ENCODE results near the gene ARL16. TPM values are rescaled to one million over a fixed set of nuclear protein-coding genes. Genes with fewer than 3 reads are reported as not detected.

Gene ARL16
- total RNA-seq, 1 experiment from 2014 or later: 46.7 TPM

DNA sequence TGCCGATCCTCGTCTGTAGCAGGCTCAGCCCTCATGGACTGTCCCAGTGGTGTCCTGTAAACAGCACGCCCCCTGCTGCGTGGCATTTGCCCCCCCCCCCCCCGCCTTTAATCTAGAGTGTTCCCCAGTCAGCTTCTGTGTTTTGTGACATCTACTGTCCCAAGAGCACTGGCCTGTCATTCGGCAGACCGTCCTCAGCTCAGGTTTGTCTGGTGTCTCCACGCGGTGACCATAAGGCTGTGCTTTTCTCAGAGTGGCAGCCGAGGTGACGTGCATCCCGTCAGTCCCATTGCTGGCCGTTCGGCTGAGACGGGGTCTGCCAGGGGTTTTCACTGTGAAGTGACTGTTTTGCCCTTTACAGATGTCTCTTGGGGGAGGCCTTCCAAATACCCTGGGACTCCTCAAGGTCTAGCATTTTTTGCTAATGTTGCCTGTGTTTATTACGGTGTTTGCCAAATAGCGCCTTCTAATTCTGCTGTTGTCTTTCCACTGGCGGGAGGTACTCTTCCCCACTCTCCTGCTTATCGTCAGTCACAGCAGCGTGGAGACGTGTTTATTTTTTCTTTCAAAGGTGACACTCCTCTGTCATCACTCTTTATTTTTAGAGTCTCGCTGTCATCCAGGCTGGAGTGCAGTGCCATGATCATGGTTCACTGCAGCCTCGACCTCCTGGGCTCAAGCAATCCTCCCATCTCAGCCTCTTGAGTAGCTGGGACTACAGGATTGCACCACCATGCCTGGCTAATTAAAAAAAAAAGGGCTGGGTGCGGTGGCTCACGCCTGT is 13.9 kb upstream of the ARL16 start (continued):
- TF ChIP-seq, protein P1, sequence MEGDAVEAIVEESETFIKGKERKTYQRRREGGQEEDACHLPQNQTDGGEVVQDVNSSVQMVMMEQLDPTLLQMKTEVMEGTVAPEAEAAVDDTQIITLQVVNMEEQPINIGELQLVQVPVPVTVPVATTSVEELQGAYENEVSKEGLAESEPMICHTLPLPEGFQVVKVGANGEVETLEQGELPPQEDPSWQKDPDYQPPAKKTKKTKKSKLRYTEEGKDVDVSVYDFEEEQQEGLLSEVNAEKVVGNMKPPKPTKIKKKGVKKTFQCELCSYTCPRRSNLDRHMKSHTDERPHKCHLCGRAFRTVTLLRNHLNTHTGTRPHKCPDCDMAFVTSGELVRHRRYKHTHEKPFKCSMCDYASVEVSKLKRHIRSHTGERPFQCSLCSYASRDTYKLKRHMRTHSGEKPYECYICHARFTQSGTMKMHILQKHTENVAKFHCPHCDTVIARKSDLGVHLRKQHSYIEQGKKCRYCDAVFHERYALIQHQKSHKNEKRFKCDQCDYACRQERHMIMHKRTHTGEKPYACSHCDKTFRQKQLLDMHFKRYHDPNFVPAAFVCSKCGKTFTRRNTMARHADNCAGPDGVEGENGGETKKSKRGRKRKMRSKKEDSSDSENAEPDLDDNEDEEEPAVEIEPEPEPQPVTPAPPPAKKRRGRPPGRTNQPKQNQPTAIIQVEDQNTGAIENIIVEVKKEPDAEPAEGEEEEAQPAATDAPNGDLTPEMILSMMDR (IDR thresholded peaks at IDR 0.05): no peak
- no peak for TF ChIP-seq SMAD3 (CRISPR knock-in tag; IDR thresholded peaks at IDR 0.05; ENCODE audit: borderline replicate concordance)
- TF ChIP-seq, protein P2, sequence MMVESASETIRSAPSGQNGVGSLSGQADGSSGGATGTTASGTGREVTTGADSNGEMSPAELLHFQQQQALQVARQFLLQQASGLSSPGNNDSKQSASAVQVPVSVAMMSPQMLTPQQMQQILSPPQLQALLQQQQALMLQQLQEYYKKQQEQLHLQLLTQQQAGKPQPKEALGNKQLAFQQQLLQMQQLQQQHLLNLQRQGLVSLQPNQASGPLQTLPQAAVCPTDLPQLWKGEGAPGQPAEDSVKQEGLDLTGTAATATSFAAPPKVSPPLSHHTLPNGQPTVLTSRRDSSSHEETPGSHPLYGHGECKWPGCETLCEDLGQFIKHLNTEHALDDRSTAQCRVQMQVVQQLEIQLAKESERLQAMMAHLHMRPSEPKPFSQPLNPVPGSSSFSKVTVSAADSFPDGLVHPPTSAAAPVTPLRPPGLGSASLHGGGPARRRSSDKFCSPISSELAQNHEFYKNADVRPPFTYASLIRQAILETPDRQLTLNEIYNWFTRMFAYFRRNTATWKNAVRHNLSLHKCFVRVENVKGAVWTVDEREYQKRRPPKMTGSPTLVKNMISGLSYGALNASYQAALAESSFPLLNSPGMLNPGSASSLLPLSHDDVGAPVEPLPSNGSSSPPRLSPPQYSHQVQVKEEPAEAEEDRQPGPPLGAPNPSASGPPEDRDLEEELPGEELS (CRISPR knock-in tag; IDR thresholded peaks at IDR 0.05): no peak
- TF ChIP-seq ZNF396 (CRISPR knock-in tag; IDR thresholded peaks at IDR 0.05; ENCODE audit: borderline replicate concordance): no peak
- no peak for TF ChIP-seq ZNF219 (CRISPR knock-in tag; IDR thresholded peaks at IDR 0.05; ENCODE audit: borderline replicate concordance)
- TF ChIP-seq, protein P3, sequence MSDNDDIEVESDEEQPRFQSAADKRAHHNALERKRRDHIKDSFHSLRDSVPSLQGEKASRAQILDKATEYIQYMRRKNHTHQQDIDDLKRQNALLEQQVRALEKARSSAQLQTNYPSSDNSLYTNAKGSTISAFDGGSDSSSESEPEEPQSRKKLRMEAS (CRISPR knock-in tag; IDR thresholded peaks at IDR 0.05): no peak
- TF ChIP-seq ZNF121 (CRISPR knock-in tag; IDR thresholded peaks at IDR 0.05): no peak

DNA sequence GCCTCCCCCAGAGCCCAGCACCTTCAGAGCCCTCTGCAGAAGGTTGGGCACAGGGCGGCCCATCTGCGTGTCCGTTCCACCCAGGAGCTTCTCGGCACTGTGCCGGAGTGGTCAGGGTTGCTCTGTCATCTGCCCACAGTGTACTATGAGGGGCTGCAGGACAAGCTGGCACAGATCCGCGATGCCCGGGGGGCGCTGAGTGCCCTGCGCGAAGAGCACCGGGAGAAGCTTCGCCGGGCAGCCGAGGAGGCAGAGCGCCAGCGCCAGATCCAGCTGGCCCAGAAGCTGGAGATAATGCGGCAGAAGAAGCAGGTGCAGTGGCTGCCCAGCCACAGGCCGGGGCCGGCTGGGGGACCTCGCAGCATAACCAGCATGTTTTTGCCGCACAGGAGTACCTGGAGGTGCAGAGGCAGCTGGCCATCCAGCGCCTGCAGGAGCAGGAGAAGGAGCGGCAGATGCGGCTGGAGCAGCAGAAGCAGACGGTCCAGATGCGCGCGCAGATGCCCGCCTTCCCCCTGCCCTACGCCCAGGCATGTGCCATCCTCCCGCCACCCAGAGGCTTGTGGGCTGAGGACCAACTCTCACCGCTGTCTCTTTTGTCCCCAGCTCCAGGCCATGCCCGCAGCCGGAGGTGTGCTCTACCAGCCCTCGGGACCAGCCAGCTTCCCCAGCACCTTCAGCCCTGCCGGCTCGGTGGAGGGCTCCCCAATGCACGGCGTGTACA is 12.8 kb upstream of the ARL16 start:
- peaks cover 36% of the 10 kb centered on the region for H3K36me3 Mint-ChIP-seq
- ChIA-PET POLR2A (no interaction called here), CTCF (interaction anchor here (0.6 to 1.8 kb wide), 2 partner anchors 15 to 21 kb away, joined by 5 to 9 read pairs; no protein-coding TSS in a partner anchor)
- ATAC-seq (no peak), DNase-seq (ENCODE audit: low spot score) (no peak)
- H3K27ac Mint-ChIP-seq: no peak overlapping the region
- H3K27me3 Mint-ChIP-seq (ENCODE audit: low read depth): no peaks in the 10 kb centered on the region
- H3K9me3 Mint-ChIP-seq: no peaks in the 10 kb centered on the region
- H3K4me1 Mint-ChIP-seq: peaks cover 4% of the 10 kb centered on the region; the same call in 1 of the 2 replicates
- H3K4me3 Mint-ChIP-seq: no peak overlapping the region
- TF ChIP-seq, protein P4, sequence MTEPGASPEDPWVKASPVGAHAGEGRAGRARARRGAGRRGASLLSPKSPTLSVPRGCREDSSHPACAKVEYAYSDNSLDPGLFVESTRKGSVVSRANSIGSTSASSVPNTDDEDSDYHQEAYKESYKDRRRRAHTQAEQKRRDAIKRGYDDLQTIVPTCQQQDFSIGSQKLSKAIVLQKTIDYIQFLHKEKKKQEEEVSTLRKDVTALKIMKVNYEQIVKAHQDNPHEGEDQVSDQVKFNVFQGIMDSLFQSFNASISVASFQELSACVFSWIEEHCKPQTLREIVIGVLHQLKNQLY (CRISPR knock-in tag; IDR thresholded peaks at IDR 0.05): no peak
- TF ChIP-seq KAT7 (CRISPR knock-in tag; IDR thresholded peaks at IDR 0.05; ENCODE audit: borderline replicate concordance) (no peak), GABPB1 (CRISPR knock-in tag; IDR thresholded peaks at IDR 0.05) (no peak), NFE2L1 (CRISPR knock-in tag; IDR thresholded peaks at IDR 0.05) (no peak), PRRX2 (CRISPR knock-in tag; IDR thresholded peaks at IDR 0.05) (no peak), ESRRA (CRISPR knock-in tag; IDR thresholded peaks at IDR 0.05; ENCODE audit: borderline replicate concordance) (no peak)
- TF ChIP-seq, protein P5, sequence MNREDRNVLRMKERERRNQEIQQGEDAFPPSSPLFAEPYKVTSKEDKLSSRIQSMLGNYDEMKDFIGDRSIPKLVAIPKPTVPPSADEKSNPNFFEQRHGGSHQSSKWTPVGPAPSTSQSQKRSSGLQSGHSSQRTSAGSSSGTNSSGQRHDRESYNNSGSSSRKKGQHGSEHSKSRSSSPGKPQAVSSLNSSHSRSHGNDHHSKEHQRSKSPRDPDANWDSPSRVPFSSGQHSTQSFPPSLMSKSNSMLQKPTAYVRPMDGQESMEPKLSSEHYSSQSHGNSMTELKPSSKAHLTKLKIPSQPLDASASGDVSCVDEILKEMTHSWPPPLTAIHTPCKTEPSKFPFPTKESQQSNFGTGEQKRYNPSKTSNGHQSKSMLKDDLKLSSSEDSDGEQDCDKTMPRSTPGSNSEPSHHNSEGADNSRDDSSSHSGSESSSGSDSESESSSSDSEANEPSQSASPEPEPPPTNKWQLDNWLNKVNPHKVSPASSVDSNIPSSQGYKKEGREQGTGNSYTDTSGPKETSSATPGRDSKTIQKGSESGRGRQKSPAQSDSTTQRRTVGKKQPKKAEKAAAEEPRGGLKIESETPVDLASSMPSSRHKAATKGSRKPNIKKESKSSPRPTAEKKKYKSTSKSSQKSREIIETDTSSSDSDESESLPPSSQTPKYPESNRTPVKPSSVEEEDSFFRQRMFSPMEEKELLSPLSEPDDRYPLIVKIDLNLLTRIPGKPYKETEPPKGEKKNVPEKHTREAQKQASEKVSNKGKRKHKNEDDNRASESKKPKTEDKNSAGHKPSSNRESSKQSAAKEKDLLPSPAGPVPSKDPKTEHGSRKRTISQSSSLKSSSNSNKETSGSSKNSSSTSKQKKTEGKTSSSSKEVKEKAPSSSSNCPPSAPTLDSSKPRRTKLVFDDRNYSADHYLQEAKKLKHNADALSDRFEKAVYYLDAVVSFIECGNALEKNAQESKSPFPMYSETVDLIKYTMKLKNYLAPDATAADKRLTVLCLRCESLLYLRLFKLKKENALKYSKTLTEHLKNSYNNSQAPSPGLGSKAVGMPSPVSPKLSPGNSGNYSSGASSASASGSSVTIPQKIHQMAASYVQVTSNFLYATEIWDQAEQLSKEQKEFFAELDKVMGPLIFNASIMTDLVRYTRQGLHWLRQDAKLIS (CRISPR knock-in tag; IDR thresholded peaks at IDR 0.05; ENCODE audit: borderline replicate concordance): no peak
